ENCODE results near the gene STAM. TPM values are rescaled to one million over a fixed set of nuclear protein-coding genes. Genes with fewer than 3 reads are reported as not detected.

Gene STAM
- total RNA-seq, 1 experiment from 2014 or later = 29.3 TPM

- Mint-ChIP-seq H3K4me3 (no peak overlapping the region), H3K27ac (no peak overlapping the region), H3K36me3 (ENCODE audit: insufficient read depth in 1 of 3, low read depth in 3 of 3) (peaks cover 6 to 35% (median 22%) of the 10 kb centered on the region in 3 experiments; a peak in 6 of 7 replicates), H3K9me3 (no peaks in the 10 kb centered on the region), H3K4me1 (no peaks in the 10 kb centered on the region), H3K27me3 (ENCODE audit: low read depth) (no peaks in the 10 kb centered on the region)
- Histone ChIP-seq H3K23me2 (ENCODE audit: insufficient read length, low read depth, low read length, poor library complexity, severe bottlenecking) (no peaks in the 10 kb centered on the region), H3K14ac (ENCODE audit: insufficient read depth, low read length) (no peak overlapping the region), H3T11ph (ENCODE audit: low read length) (no peak overlapping the region), H2BK5ac (ENCODE audit: insufficient read length, low read length) (no peak overlapping the region), H3K27ac (ENCODE audit: insufficient read length, low read depth, low read length) (no peak overlapping the region), H4K20me1 (ENCODE audit: control insufficient read depth, insufficient read depth, insufficient read length) (no peaks in the 10 kb centered on the region), H4K91ac (ENCODE audit: insufficient read length, low read depth, low read length) (no peak overlapping the region), H3K27me3 (ENCODE audit: insufficient read depth, low read length) (no peaks in the 10 kb centered on the region), H3K23ac (ENCODE audit: insufficient read length, low read depth, low read length) (no peak overlapping the region), H2BK12ac (ENCODE audit: insufficient read length, low read depth, low read length) (no peak overlapping the region), H2BK20ac (ENCODE audit: low read depth, low read length, poor library complexity, severe bottlenecking) (no peak overlapping the region), H4K5ac (ENCODE audit: insufficient read length, low read depth, low read length) (no peak overlapping the region), H2BK120ac (ENCODE audit: low read depth, low read length, poor library complexity, severe bottlenecking) (no peak overlapping the region), H3K9me3 (ENCODE audit: control insufficient read depth, low read depth, low read length) (no peaks in the 10 kb centered on the region), H3K18ac (ENCODE audit: insufficient read length, low read depth, low read length) (no peak overlapping the region), H2AFZ (ENCODE audit: low read length) (no peak overlapping the region), H3K4me1 (ENCODE audit: insufficient read depth, low read length) (no peaks in the 10 kb centered on the region), H3K79me2 (ENCODE audit: insufficient read depth, low read length) (no peaks in the 10 kb centered on the region), H3K9ac (ENCODE audit: extremely low read depth, insufficient read length, low read length) (no peak overlapping the region), H3K4me2 (ENCODE audit: insufficient read depth, insufficient read length, low read length) (no peak overlapping the region), H3K56ac (ENCODE audit: insufficient read length, low read depth, low read length) (no peak overlapping the region), H3K79me1 (ENCODE audit: insufficient read depth, low read depth, low read length, poor library complexity, severe bottlenecking) (no peaks in the 10 kb centered on the region), H2AK5ac (ENCODE audit: insufficient read length, low read length) (no peak overlapping the region), H2BK15ac (ENCODE audit: low read depth, low read length) (no peak overlapping the region), H3K4ac (ENCODE audit: low read depth, low read length) (no peak overlapping the region), H4K8ac (replicated peaks; ENCODE audit: insufficient read length, low read depth, low read length) (no peak overlapping the region)
- DNase-seq = no peak
- TF ChIP-seq CTCF (conservative IDR thresholded peaks at IDR 0.05) = no peak
- no CpG with 5 or more reads among the region's 3 CpGs for WGBS (ENCODE audit: extremely low coverage, insufficient read length, low lambda C conversion rate)
Observed at GRCh38 chr10:17703706-17704105, 59.8 kb downstream of the STAM start.

All from H9 (cell line).